ENCODE results near the gene GBE1. TPM values are rescaled to one million over a fixed set of nuclear protein-coding genes. Genes with fewer than 3 reads are reported as not detected.

The GBE1 gene
- polyA plus RNA-seq, 1 of the 3 experiments (the other 2 are of a cell fraction) = 14.2 TPM

DNA sequence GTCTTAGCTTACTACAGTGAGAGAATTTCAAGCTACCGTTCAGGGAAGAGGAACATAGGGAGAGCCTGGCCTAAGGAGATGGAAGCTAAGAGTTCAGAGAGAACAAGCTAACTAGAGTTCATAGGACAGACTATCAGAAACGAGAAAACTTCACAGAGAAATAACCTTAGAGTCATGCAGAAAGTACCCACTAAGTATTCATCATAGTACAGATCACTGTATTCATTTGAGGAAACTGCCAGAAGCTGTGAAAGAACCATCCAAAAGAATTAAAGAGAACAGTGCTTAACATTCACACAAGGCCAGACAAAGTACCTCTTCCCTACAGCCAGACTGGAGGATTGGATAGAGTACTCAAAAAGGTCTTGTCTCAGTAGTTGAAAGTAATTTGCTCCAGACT lies 15.2 kb upstream of the GBE1 start:
- Histone ChIP-seq H2AFZ (ENCODE audit: low read depth) (no peak overlapping the region), H3F3A (replicated peaks; ENCODE audit: insufficient read depth) (no peaks in the 10 kb centered on the region), H3K36me3 (replicated peaks in 1 of 2; ENCODE audit: control insufficient read depth in 1 of 2, insufficient read depth in 2 of 2, low read length in 1 of 2) (no peaks in the 10 kb centered on the region), H3K9me3 (no peaks in the 10 kb centered on the region), H3K4me1 (ENCODE audit: control insufficient read depth in 1 of 2, insufficient read depth in 2 of 2, low read depth in 1 of 2, low read length in 1 of 2) (no peaks in the 10 kb centered on the region), H3K79me2 (ENCODE audit: insufficient read depth) (no peaks in the 10 kb centered on the region), H3K4me2 (no peak overlapping the region), H3K27me3 (ENCODE audit: insufficient read depth) (no peaks in the 10 kb centered on the region), H3K9me2 (no peaks in the 10 kb centered on the region), H3K27ac (ENCODE audit: low read depth in 2 of 2, low read length in 1 of 2) (no peak overlapping the region), H3K4me3 (ENCODE audit: low read depth in 2 of 2, low read length in 1 of 2) (no peak overlapping the region), H4K20me1 (ENCODE audit: insufficient read depth) (no peaks in the 10 kb centered on the region), H3K9ac (no peak overlapping the region)
- no peak for DNase-seq
- ChIA-PET CTCF (interaction anchor here (0.6 kb wide), 1 partner anchor 116 kb away, joined by 3 read pairs; no protein-coding TSS in a partner anchor), POLR2A (no interaction called here)
- WGBS (ENCODE audit: low lambda C conversion rate) = 43% methylated on average over 2 of the region's 2 CpGs
- TF ChIP-seq MXI1 (IDR thresholded peaks at IDR 0.05; ENCODE audit: low read depth, low read length) = no peak
- TF ChIP-seq, protein P1, sequence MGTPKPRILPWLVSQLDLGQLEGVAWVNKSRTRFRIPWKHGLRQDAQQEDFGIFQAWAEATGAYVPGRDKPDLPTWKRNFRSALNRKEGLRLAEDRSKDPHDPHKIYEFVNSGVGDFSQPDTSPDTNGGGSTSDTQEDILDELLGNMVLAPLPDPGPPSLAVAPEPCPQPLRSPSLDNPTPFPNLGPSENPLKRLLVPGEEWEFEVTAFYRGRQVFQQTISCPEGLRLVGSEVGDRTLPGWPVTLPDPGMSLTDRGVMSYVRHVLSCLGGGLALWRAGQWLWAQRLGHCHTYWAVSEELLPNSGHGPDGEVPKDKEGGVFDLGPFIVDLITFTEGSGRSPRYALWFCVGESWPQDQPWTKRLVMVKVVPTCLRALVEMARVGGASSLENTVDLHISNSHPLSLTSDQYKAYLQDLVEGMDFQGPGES (IDR thresholded peaks at IDR 0.05; ENCODE audit: low read depth, low read length) = no peak
- no peak for TF ChIP-seq JUND (IDR thresholded peaks at IDR 0.05)
- no peak for TF ChIP-seq TCF12 (IDR thresholded peaks at IDR 0.05)
- TF ChIP-seq FOXM1 (IDR thresholded peaks at IDR 0.05; ENCODE audit: low read depth) = no peak
- no peak for TF ChIP-seq YY1 (IDR thresholded peaks at IDR 0.05; ENCODE audit: low read depth)
- TF ChIP-seq, protein P2, sequence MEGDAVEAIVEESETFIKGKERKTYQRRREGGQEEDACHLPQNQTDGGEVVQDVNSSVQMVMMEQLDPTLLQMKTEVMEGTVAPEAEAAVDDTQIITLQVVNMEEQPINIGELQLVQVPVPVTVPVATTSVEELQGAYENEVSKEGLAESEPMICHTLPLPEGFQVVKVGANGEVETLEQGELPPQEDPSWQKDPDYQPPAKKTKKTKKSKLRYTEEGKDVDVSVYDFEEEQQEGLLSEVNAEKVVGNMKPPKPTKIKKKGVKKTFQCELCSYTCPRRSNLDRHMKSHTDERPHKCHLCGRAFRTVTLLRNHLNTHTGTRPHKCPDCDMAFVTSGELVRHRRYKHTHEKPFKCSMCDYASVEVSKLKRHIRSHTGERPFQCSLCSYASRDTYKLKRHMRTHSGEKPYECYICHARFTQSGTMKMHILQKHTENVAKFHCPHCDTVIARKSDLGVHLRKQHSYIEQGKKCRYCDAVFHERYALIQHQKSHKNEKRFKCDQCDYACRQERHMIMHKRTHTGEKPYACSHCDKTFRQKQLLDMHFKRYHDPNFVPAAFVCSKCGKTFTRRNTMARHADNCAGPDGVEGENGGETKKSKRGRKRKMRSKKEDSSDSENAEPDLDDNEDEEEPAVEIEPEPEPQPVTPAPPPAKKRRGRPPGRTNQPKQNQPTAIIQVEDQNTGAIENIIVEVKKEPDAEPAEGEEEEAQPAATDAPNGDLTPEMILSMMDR (IDR thresholded peaks at IDR 0.05) = no peak
- TF ChIP-seq, protein P3, sequence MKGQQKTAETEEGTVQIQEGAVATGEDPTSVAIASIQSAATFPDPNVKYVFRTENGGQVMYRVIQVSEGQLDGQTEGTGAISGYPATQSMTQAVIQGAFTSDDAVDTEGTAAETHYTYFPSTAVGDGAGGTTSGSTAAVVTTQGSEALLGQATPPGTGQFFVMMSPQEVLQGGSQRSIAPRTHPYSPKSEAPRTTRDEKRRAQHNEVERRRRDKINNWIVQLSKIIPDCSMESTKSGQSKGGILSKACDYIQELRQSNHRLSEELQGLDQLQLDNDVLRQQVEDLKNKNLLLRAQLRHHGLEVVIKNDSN (IDR thresholded peaks at IDR 0.05; ENCODE audit: borderline replicate concordance, low read depth) = no peak
- no peak for TF ChIP-seq RXRA (IDR thresholded peaks at IDR 0.05; ENCODE audit: borderline replicate concordance, low read depth)

DNA sequence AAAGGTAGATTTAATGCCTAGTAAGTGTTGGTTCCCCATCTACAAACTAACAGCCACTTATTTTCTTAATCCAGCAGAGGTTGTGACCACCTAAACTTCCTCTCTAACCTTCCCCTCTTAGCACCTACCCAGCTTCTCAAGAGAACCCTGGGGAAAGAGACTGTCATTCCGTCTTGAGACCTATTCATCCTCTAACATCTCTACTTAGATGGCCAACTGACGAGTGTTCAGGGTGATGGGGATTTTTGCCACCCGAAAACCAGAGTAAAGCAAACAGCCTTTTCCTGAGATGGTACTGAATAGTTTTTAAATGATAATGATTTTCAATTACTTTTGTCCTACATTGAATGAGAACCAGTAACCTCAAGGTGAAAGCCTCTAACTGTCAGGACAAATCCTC lies 9.3 kb upstream of the GBE1 start:
- Histone ChIP-seq H3K9ac (no peak overlapping the region), H3K4me1 (ENCODE audit: control insufficient read depth in 1 of 2, insufficient read depth in 2 of 2, low read depth in 1 of 2, low read length in 1 of 2) (no peaks in the 10 kb centered on the region), H3K4me3 (ENCODE audit: low read depth in 2 of 2, low read length in 1 of 2) (no peak overlapping the region), H3K4me2 (no peak overlapping the region), H3F3A (replicated peaks; ENCODE audit: insufficient read depth) (no peaks in the 10 kb centered on the region), H3K9me2 (no peaks in the 10 kb centered on the region), H3K79me2 (ENCODE audit: insufficient read depth) (no peaks in the 10 kb centered on the region), H3K9me3 (no peaks in the 10 kb centered on the region), H3K27me3 (ENCODE audit: insufficient read depth) (no peaks in the 10 kb centered on the region), H3K27ac (ENCODE audit: low read depth in 2 of 2, low read length in 1 of 2) (no peak overlapping the region), H4K20me1 (ENCODE audit: insufficient read depth) (no peaks in the 10 kb centered on the region), H3K36me3 (replicated peaks in 1 of 2; ENCODE audit: control insufficient read depth in 1 of 2, insufficient read depth in 2 of 2, low read length in 1 of 2) (no peaks in the 10 kb centered on the region), H2AFZ (ENCODE audit: low read depth) (no peak overlapping the region)
- no peak for TF ChIP-seq YY1 (IDR thresholded peaks at IDR 0.05; ENCODE audit: low read depth)
- ChIA-PET POLR2A (no interaction called here), CTCF (no interaction called here)
- no peak for DNase-seq
- WGBS (ENCODE audit: low lambda C conversion rate) = 87% methylated on average over 3 of the region's 3 CpGs
